ENCODE data around the gene OR8A1.
"Not testable (repeated sequence)": the region's sequence is repeated elsewhere in the genome, so short reads cannot be mapped to it uniquely, and the experiment has no call there.

Gene OR8A1

GRCh38 chr11:124578761-124579160 lies 9.0 kb downstream of the OR8A1 start:
- DNase-seq: no peak
- TF ChIP-seq GATA1 (IDR thresholded peaks at IDR 0.05; ENCODE audit: low read depth, low read length) (no peak), POLR2A (IDR thresholded peaks at IDR 0.05; ENCODE audit: low read length) (no peak)

- no peak for DNase-seq
- TF ChIP-seq GATA1 (IDR thresholded peaks at IDR 0.05; ENCODE audit: low read depth, low read length): no peak
These were observed 12.0 kb downstream of the OR8A1 start for GRCh38 chr11:124581817-124582216.

GRCh38 chr11:124582565-124582964 lies 12.8 kb downstream of the OR8A1 start:
- TF ChIP-seq POLR2A (IDR thresholded peaks at IDR 0.05; ENCODE audit: low read length) (no peak), GATA1 (IDR thresholded peaks at IDR 0.05; ENCODE audit: low read depth, low read length) (no peak)
- DNase-seq: no peak

- DNase-seq: no peak
- no peak for TF ChIP-seq GATA1 (IDR thresholded peaks at IDR 0.05; ENCODE audit: low read depth, low read length)
- no peak for TF ChIP-seq POLR2A (IDR thresholded peaks at IDR 0.05; ENCODE audit: low read length)
These were observed 14.0 kb downstream of the OR8A1 start for GRCh38 chr11:124583781-124584180.

GRCh38 chr11:124584681-124585372 lies 15.0 kb downstream of the OR8A1 start:
- TF ChIP-seq GATA1 (IDR thresholded peaks at IDR 0.05; ENCODE audit: low read depth, low read length): no peak
- TF ChIP-seq POLR2A (IDR thresholded peaks at IDR 0.05; ENCODE audit: low read length): no peak
- DNase-seq: no peak

- DNase-seq: peak; percentile 56 to 78
These were observed 16.6 kb downstream of the OR8A1 start for GRCh38 chr11:124586238-124586860.

GRCh38 chr11:124591430-124591829 lies 21.6 kb downstream of the OR8A1 start:
- DNase-seq: no peak
- TF ChIP-seq POLR2A (IDR thresholded peaks at IDR 0.05; ENCODE audit: low read length) (no peak), GATA1 (IDR thresholded peaks at IDR 0.05; ENCODE audit: low read depth, low read length) (no peak)

More at GRCh38 chr11:124586238-124586860, 16.6 kb downstream of the OR8A1 start:
- TF ChIP-seq POLR2A (IDR thresholded peaks at IDR 0.05; ENCODE audit: low read length) (no peak), GATA1 (IDR thresholded peaks at IDR 0.05; ENCODE audit: low read depth, low read length) (no peak)

GRCh38 chr11:124592627-124593026 lies 22.8 kb downstream of the OR8A1 start:
- DNase-seq: no peak

GRCh38 chr11:124595302-124595701 lies 25.5 kb downstream of the OR8A1 start:
- TF ChIP-seq GATA1 (IDR thresholded peaks at IDR 0.05; ENCODE audit: low read depth, low read length) (no peak), POLR2A (IDR thresholded peaks at IDR 0.05; ENCODE audit: low read length) (no peak)
- no peak for DNase-seq

More at GRCh38 chr11:124592627-124593026, 22.8 kb downstream of the OR8A1 start:
- TF ChIP-seq POLR2A (IDR thresholded peaks at IDR 0.05; ENCODE audit: low read length) (no peak), GATA1 (IDR thresholded peaks at IDR 0.05; ENCODE audit: low read depth, low read length) (no peak)

- TF ChIP-seq POLR2A (IDR thresholded peaks at IDR 0.05; ENCODE audit: low read length) (no peak), GATA1 (IDR thresholded peaks at IDR 0.05; ENCODE audit: low read depth, low read length) (no peak)
- no peak for DNase-seq
These were observed 27.8 kb downstream of the OR8A1 start for GRCh38 chr11:124597626-124598025.

- no peak for TF ChIP-seq GATA1 (IDR thresholded peaks at IDR 0.05; ENCODE audit: low read depth, low read length)
- TF ChIP-seq POLR2A (IDR thresholded peaks at IDR 0.05; ENCODE audit: low read length): no peak
These were observed 31.0 kb downstream of the OR8A1 start for GRCh38 chr11:124600621-124601320.

GRCh38 chr11:124602193-124602592 lies 32.4 kb downstream of the OR8A1 start:
- DNase-seq: no peak
- no peak for TF ChIP-seq GATA1 (IDR thresholded peaks at IDR 0.05; ENCODE audit: low read depth, low read length)
- TF ChIP-seq POLR2A (IDR thresholded peaks at IDR 0.05; ENCODE audit: low read length): no peak

More at GRCh38 chr11:124600621-124601320, 31.0 kb downstream of the OR8A1 start:
- no peak for DNase-seq

GRCh38 chr11:124602723-124603122 lies 32.9 kb downstream of the OR8A1 start:
- DNase-seq: not testable (repeated sequence)

- no peak for TF ChIP-seq GATA1 (IDR thresholded peaks at IDR 0.05; ENCODE audit: low read depth, low read length)
- TF ChIP-seq POLR2A (IDR thresholded peaks at IDR 0.05; ENCODE audit: low read length): no peak
These were observed 35.9 kb downstream of the OR8A1 start for GRCh38 chr11:124605719-124606118.

More at GRCh38 chr11:124605719-124606118, 35.9 kb downstream of the OR8A1 start:
- no peak for DNase-seq

Measured in erythroblast (primary cell).